HepG2 (cell line): Measurements from ENCODE around the gene GPT2. TPM values are rescaled to one million over a fixed set of nuclear protein-coding genes. Genes with fewer than 3 reads are reported as not detected.

Experiments used
- AKAP8 ChIP-seq: sonication (generic); formaldehyde crosslinking; IDR thresholded peaks from 2 replicates; pipeline ENCODE4 v1.5.1; 2020; ENCODE audit warnings: mild to moderate bottlenecking, missing genetic modification reagents
- ARNTL ChIP-seq: sonication (generic); formaldehyde crosslinking; IDR thresholded peaks from 2 replicates; pipeline ENCODE4 v1.4.0; 2020; ENCODE audit warnings: mild to moderate bottlenecking, missing genetic modification reagents
- BCL6 ChIP-seq: IDR thresholded peaks from 2 replicates; pipeline ENCODE4 v1.6.1; 2016; ENCODE audit warnings: missing genetic modification reagents, missing compliant biosample characterization
- BRCA1 ChIP-seq: sonication (generic); formaldehyde crosslinking; IDR thresholded peaks from 2 replicates; pipeline ENCODE4 v1.4.0; 2020; ENCODE audit warnings: missing genetic modification reagents
- CAMTA2 ChIP-seq: sonication (generic); formaldehyde crosslinking; IDR thresholded peaks from 2 replicates; pipeline ENCODE4 v1.4.0; 2020; ENCODE audit warnings: mild to moderate bottlenecking, missing genetic modification reagents, borderline replicate concordance
- ELF3 ChIP-seq: IDR thresholded peaks from 2 replicates; pipeline ENCODE4 v1.6.1; 2016; ENCODE audit warnings: missing genetic modification reagents, missing compliant biosample characterization
- IKZF5 ChIP-seq: IDR thresholded peaks from 2 replicates; pipeline ENCODE4 v1.6.1; 2018; ENCODE audit warnings: missing genetic modification reagents, mild to moderate bottlenecking, missing compliant biosample characterization
- IRF2 ChIP-seq: IDR thresholded peaks from 2 replicates; pipeline ENCODE4 v1.6.1; 2018; ENCODE audit warnings: missing genetic modification reagents, missing compliant biosample characterization
- KLF6 ChIP-seq: IDR thresholded peaks from 2 replicates; pipeline ENCODE4 v1.8.0; 2016; ENCODE audit warnings: missing biosample characterization, missing genetic modification reagents
- MXD4 ChIP-seq: IDR thresholded peaks from 2 replicates; pipeline ENCODE4 v1.6.1; 2016; ENCODE audit warnings: mild to moderate bottlenecking, missing biosample characterization, missing genetic modification reagents
- NR2F6 ChIP-seq, 2 experiments: IDR thresholded peaks; 2 replicates each; pipeline ENCODE4 v1.6.1; 2016; ENCODE audit warnings: antibody characterized with exemption in 1 of 2, mild to moderate bottlenecking in 1 of 2
- PAF1 ChIP-seq: IDR thresholded peaks from 2 replicates; pipeline ENCODE4 v1.6.1; 2016; ENCODE audit warnings: missing genetic modification reagents, missing compliant biosample characterization
- POLR2G ChIP-seq: fragments of 200-400 bp; formaldehyde crosslinking; IDR thresholded peaks from 2 replicates; pipeline ENCODE4 v1.6.1; 2018; ENCODE audit warnings: mild to moderate bottlenecking, low read depth, low read length, moderate library complexity
- RBM22 ChIP-seq: fragments of 200-400 bp; formaldehyde crosslinking; optimal IDR thresholded peaks from 2 replicates; pipeline ENCODE3; 2017; ENCODE audit warnings: mild to moderate bottlenecking, low read length, moderate library complexity
- RCOR2 ChIP-seq: IDR thresholded peaks from 2 replicates; pipeline ENCODE4 v1.6.1; 2016; ENCODE audit warnings: missing biosample characterization, missing genetic modification reagents
- STAG1 ChIP-seq: sonication (generic); formaldehyde crosslinking; IDR thresholded peaks from 2 replicates; pipeline ENCODE4 v1.4.0; 2020; ENCODE audit warnings: missing genetic modification reagents
- TEAD3 ChIP-seq: optimal IDR thresholded peaks from 2 replicates; pipeline ENCODE3; 2016; ENCODE audit warnings: borderline replicate concordance
- TRIM22 ChIP-seq: fragments of 450-650 bp; IDR thresholded peaks from 2 replicates; pipeline ENCODE4 v1.6.1; 2017
- ZNF3 ChIP-seq: IDR thresholded peaks from 2 replicates; pipeline ENCODE4 v1.7.0; 2017; ENCODE audit warnings: inconsistent platforms
- ZNF335 ChIP-seq: sonication (generic); formaldehyde crosslinking; IDR thresholded peaks from 2 replicates; pipeline ENCODE4 v1.4.0; 2020; ENCODE audit warnings: missing genetic modification reagents
- ZNF33A ChIP-seq: sonication (generic); formaldehyde crosslinking; IDR thresholded peaks from 2 replicates; pipeline ENCODE4 v1.5.1; 2020; ENCODE audit warnings: missing genetic modification reagents, mild to moderate bottlenecking, moderate library complexity, borderline replicate concordance
- ZNF430 ChIP-seq: sonication (generic); formaldehyde crosslinking; IDR thresholded peaks from 2 replicates; pipeline ENCODE4 v1.9.0; 2021; ENCODE audit warnings: mild to moderate bottlenecking, missing genetic modification reagents
- ZNF44 ChIP-seq: sonication (generic); formaldehyde crosslinking; IDR thresholded peaks from 2 replicates; pipeline ENCODE4 v1.5.1; 2020; ENCODE audit warnings: mild to moderate bottlenecking, missing genetic modification reagents
- ZNF605 ChIP-seq: sonication (generic); formaldehyde crosslinking; IDR thresholded peaks from 2 replicates; pipeline ENCODE4 v1.8.0; 2022; ENCODE audit warnings: mild to moderate bottlenecking, missing genetic modification reagents
- polyA plus RNA-seq, 8 experiments: library from polyadenylated mRNA; depleted of rRNA in 3 of 8; stranded (reverse) in 7 of 8; unstranded in 1 of 8; fragments of >200 nt; fragmentation: Illumina TruSeq in 4 of 8; extraction: Trizol in 4 of 8; gene quantifications; 2 replicates each; pipeline versions ENCODE4 v1.2.1 to v1.2.3, GENCODE V29; 2011 to 2016; ENCODE audit warnings: low read depth in 4 of 8, missing spikeins in 1 of 8, mixed read lengths in 1 of 8; ENCODE audit not compliant: insufficient read depth in 1 of 8
- total RNA-seq, 5 experiments: library from RNA; depleted of rRNA; stranded (reverse); fragments of >200 nt; fragmentation: Illumina TruSeq; extraction: Trizol; gene quantifications; 2 replicates each; pipeline ENCODE4 v1.2.3, GENCODE V29; 2016; ENCODE audit warnings: low read depth in 1 of 5
- TF ChIP-seq, protein P1 (sequence below): sonication (generic); formaldehyde crosslinking; IDR thresholded peaks from 2 replicates; pipeline ENCODE4 v1.4.0; 2020; ENCODE audit warnings: missing genetic modification reagents
- TF ChIP-seq, protein P2 (sequence below): IDR thresholded peaks from 2 replicates; pipeline ENCODE4 v1.6.1; 2018; ENCODE audit warnings: missing genetic modification reagents

GPT2 gene
- total and polyA plus RNA-seq, 2 of the 13 experiments (the other 11 are each of a cell fraction or from before 2014, with no cell fraction given), result 138 to 267 TPM

DNA sequence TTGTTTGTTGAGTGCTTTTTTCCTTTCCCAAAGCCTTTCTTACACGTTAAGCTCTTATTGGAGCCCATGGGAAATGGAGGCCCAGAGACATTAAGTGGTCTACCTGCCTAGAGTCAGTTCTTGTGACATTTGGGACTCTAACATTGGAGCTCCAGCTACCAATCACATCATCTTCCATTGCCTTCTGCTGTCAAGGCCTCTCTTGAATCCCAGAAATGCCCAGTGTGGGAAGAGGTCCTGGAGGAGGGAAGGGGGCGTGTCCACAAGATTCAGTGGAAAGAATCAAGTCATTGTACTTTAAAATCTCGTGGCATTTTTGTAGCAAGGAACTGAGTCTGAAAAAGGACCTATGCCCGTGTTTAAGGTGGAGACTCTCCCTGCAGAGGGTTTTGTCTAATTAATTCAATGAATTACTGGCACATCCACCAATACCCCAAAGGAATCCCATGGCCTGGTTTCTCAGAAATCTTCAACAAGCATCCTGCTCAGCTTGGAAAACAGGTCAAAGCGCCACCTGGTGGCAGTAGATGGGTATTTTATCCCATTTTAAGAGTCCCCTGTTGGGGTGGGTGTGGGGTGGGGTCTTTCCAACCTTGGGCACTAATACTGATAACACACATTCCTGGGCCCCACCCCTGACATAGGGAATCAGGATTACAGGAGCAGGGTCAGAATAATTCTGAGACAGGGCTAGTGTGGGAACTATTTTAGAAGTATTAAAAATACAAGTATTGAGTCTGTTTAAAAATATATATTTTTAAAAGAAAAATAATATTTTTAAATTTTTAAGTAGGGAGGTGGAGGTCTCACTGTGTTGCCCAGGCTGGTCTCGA, 24.6 kb downstream of the GPT2 start (continued):
- TF ChIP-seq NR2F6 (IDR thresholded peaks at IDR 0.05) (no peak), NR2F6 (CRISPR knock-in tag; IDR thresholded peaks at IDR 0.05) (0 out of 2 replicates have a peak, but pooled peaks have one; percentile 15), RCOR2 (CRISPR knock-in tag) (peak; percentile 45; the same call in 1 of the 2 replicates), ZNF335 (CRISPR knock-in tag) (0 out of 2 replicates have a peak, but pooled peaks have one; percentile 51), ARNTL (CRISPR knock-in tag) (0 out of 2 replicates have a peak, but pooled peaks have one; percentile 8), ZNF605 (CRISPR knock-in tag) (peak; percentile 32; the same call in 1 of the 2 replicates), RBM22 (peak; percentile 60), ZNF33A (CRISPR knock-in tag) (no peak), MXD4 (CRISPR knock-in tag) (0 out of 2 replicates have a peak, but pooled peaks have one; percentile 45), POLR2G (peak; percentile 12), TRIM22 (no peak), IKZF5 (CRISPR knock-in tag) (0 out of 2 replicates have a peak, but pooled peaks have one; percentile 29), AKAP8 (peak; percentile 65), CAMTA2 (CRISPR knock-in tag) (no peak), ZNF3 (CRISPR knock-in tag) (peak; percentile 55; the same call in 1 of the 2 replicates), STAG1 (CRISPR knock-in tag) (peak; percentile 75), PAF1 (CRISPR knock-in tag) (peak; percentile 81; the same call in 1 of the 2 replicates), ELF3 (no peak), ZNF44 (CRISPR knock-in tag) (no peak), BRCA1 (CRISPR knock-in tag) (no peak), TEAD3 (peak; percentile 6), KLF6 (CRISPR knock-in tag) (peak; percentile 83; the same call in 1 of the 2 replicates), BCL6 (CRISPR knock-in tag) (no peak), IRF2 (CRISPR knock-in tag) (0 out of 2 replicates have a peak, but pooled peaks have one; percentile 14), ZNF430 (CRISPR knock-in tag) (peak; percentile 53; the same call in 1 of the 2 replicates)
- TF ChIP-seq, protein P1, sequence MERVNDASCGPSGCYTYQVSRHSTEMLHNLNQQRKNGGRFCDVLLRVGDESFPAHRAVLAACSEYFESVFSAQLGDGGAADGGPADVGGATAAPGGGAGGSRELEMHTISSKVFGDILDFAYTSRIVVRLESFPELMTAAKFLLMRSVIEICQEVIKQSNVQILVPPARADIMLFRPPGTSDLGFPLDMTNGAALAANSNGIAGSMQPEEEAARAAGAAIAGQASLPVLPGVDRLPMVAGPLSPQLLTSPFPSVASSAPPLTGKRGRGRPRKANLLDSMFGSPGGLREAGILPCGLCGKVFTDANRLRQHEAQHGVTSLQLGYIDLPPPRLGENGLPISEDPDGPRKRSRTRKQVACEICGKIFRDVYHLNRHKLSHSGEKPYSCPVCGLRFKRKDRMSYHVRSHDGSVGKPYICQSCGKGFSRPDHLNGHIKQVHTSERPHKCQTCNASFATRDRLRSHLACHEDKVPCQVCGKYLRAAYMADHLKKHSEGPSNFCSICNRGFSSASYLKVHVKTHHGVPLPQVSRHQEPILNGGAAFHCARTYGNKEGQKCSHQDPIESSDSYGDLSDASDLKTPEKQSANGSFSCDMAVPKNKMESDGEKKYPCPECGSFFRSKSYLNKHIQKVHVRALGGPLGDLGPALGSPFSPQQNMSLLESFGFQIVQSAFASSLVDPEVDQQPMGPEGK, result peak; percentile 20; the same call in 1 of the 2 replicates
- TF ChIP-seq, protein P2, sequence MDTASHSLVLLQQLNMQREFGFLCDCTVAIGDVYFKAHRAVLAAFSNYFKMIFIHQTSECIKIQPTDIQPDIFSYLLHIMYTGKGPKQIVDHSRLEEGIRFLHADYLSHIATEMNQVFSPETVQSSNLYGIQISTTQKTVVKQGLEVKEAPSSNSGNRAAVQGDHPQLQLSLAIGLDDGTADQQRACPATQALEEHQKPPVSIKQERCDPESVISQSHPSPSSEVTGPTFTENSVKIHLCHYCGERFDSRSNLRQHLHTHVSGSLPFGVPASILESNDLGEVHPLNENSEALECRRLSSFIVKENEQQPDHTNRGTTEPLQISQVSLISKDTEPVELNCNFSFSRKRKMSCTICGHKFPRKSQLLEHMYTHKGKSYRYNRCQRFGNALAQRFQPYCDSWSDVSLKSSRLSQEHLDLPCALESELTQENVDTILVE (CRISPR knock-in tag), result peak; percentile 61; the same call in 1 of the 2 replicates
